ENCODE data around the gene RIMS4.

The RIMS4 gene

GRCh38 chr20:44770484-44771171 lies 39.7 kb downstream of the RIMS4 start:
- TF ChIP-seq GATA2 (IDR thresholded peaks at IDR 0.05; ENCODE audit: low read depth, low read length), result no peak

- TF ChIP-seq GATA2 (IDR thresholded peaks at IDR 0.05; ENCODE audit: low read depth, low read length) (no peak), GATA3 (IDR thresholded peaks at IDR 0.05; ENCODE audit: low read depth, low read length) (no peak)
Observed at GRCh38 chr20:44769481-44769863, 40.9 kb downstream of the RIMS4 start.

- TF ChIP-seq GATA3 (IDR thresholded peaks at IDR 0.05; ENCODE audit: low read depth, low read length), result no peak
- no peak for TF ChIP-seq GATA2 (IDR thresholded peaks at IDR 0.05; ENCODE audit: low read depth, low read length)
Observed at GRCh38 chr20:44768854-44769480, 41.4 kb downstream of the RIMS4 start.

GRCh38 chr20:44768256-44768655 lies 42.1 kb downstream of the RIMS4 start:
- TF ChIP-seq GATA3 (IDR thresholded peaks at IDR 0.05; ENCODE audit: low read depth, low read length) (no peak), GATA2 (IDR thresholded peaks at IDR 0.05; ENCODE audit: low read depth, low read length) (no peak)

- TF ChIP-seq GATA3 (IDR thresholded peaks at IDR 0.05; ENCODE audit: low read depth, low read length) (no peak), GATA2 (IDR thresholded peaks at IDR 0.05; ENCODE audit: low read depth, low read length) (no peak)
Observed at GRCh38 chr20:44765701-44766347, 44.5 kb downstream of the RIMS4 start.

- no peak for TF ChIP-seq GATA2 (IDR thresholded peaks at IDR 0.05; ENCODE audit: low read depth, low read length)
- TF ChIP-seq GATA3 (IDR thresholded peaks at IDR 0.05; ENCODE audit: low read depth, low read length), result no peak
Observed at GRCh38 chr20:44765091-44765490, 45.3 kb downstream of the RIMS4 start.

GRCh38 chr20:44762466-44763140 lies 47.7 kb downstream of the RIMS4 start:
- TF ChIP-seq GATA3 (IDR thresholded peaks at IDR 0.05; ENCODE audit: low read depth, low read length) (peak; percentile 78; the same call in 1 of the 2 replicates), GATA2 (IDR thresholded peaks at IDR 0.05; ENCODE audit: low read depth, low read length) (peak; percentile 95)

- no peak for TF ChIP-seq GATA2 (IDR thresholded peaks at IDR 0.05; ENCODE audit: low read depth, low read length)
- TF ChIP-seq GATA3 (IDR thresholded peaks at IDR 0.05; ENCODE audit: low read depth, low read length), result no peak
Observed at GRCh38 chr20:44761423-44761822, 48.9 kb downstream of the RIMS4 start.

GRCh38 chr20:44759595-44759994 lies 50.8 kb downstream of the RIMS4 start:
- TF ChIP-seq GATA3 (IDR thresholded peaks at IDR 0.05; ENCODE audit: low read depth, low read length) (no peak), GATA2 (IDR thresholded peaks at IDR 0.05; ENCODE audit: low read depth, low read length) (no peak)

- TF ChIP-seq GATA3 (IDR thresholded peaks at IDR 0.05; ENCODE audit: low read depth, low read length) (no peak), GATA2 (IDR thresholded peaks at IDR 0.05; ENCODE audit: low read depth, low read length) (no peak)
Observed at GRCh38 chr20:44758247-44759101, 51.9 kb downstream of the RIMS4 start.

GRCh38 chr20:44756956-44757355 lies 53.4 kb downstream of the RIMS4 start:
- TF ChIP-seq GATA2 (IDR thresholded peaks at IDR 0.05; ENCODE audit: low read depth, low read length) (no peak), GATA3 (IDR thresholded peaks at IDR 0.05; ENCODE audit: low read depth, low read length) (no peak)

GRCh38 chr20:44756011-44756688 lies 54.2 kb downstream of the RIMS4 start:
- no peak for TF ChIP-seq GATA2 (IDR thresholded peaks at IDR 0.05; ENCODE audit: low read depth, low read length)
- TF ChIP-seq GATA3 (IDR thresholded peaks at IDR 0.05; ENCODE audit: low read depth, low read length), result no peak

GRCh38 chr20:44754554-44754953 lies 55.8 kb downstream of the RIMS4 start:
- no peak for TF ChIP-seq GATA3 (IDR thresholded peaks at IDR 0.05; ENCODE audit: low read depth, low read length)
- TF ChIP-seq GATA2 (IDR thresholded peaks at IDR 0.05; ENCODE audit: low read depth, low read length), result no peak

Data from SH-SY5Y (cell line).